GM19452 (cell line): Measurements from ENCODE around the gene C11orf86.
"Not testable (repeated sequence)": the region's sequence is repeated elsewhere in the genome, so short reads cannot be mapped to it uniquely, and the experiment has no call there.

ENCODE experiments used
- ATAC-seq: cut with Tn5 transposase; IDR thresholded peaks from one replicate; pipeline ENCODE4 v1.9.1; 2021; ENCODE audit not compliant: unreplicated experiment

Gene C11orf86

GRCh38 chr11:66987924-66988637 lies 13.0 kb downstream of the C11orf86 start:
- ATAC-seq, result no peak

DNA sequence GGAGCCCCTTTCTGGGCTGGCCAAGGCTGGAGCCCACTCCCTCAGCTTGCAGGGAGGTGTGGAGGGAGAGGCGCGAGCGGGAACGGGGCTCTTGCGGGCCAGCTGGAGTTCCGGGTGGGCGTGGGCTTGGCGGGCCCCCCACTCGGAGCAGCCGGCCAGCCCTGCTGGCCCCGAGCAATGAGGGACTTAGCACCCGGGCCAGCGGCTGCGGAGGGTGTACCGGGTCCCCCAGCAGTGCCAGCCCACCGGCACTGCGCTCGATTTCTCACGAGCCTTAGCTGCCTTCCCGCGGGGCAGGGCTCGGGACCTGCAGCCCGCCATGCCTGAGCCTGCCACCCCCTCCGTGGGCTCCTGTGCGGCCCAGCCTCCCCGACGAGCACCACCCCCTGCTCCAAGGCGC lies 13.6 kb downstream of the C11orf86 start:
- not testable (repeated sequence) for ATAC-seq

DNA sequence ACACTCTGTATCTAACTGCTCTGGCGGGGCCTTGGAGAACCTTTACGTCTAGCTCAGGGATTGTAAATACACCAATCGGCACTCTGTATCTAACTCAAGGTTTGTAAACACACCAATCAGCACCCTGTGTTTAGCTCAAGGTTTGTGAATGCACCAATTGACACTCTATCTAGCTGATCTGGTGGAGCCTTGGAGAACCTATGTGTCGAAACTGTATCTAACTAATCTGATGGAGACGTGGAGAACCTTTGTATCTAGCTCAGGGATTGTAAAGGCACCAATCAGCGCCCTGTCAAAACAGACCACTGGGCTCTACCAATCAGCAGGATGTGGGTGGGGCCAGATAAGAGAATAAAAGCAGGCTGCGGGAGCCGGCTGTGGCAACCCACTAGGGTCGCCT lies 14.3 kb downstream of the C11orf86 start:
- not testable (repeated sequence) for ATAC-seq

- no peak for ATAC-seq
Measured at GRCh38 chr11:66992041-66992440, 16.9 kb downstream of the C11orf86 start.

DNA sequence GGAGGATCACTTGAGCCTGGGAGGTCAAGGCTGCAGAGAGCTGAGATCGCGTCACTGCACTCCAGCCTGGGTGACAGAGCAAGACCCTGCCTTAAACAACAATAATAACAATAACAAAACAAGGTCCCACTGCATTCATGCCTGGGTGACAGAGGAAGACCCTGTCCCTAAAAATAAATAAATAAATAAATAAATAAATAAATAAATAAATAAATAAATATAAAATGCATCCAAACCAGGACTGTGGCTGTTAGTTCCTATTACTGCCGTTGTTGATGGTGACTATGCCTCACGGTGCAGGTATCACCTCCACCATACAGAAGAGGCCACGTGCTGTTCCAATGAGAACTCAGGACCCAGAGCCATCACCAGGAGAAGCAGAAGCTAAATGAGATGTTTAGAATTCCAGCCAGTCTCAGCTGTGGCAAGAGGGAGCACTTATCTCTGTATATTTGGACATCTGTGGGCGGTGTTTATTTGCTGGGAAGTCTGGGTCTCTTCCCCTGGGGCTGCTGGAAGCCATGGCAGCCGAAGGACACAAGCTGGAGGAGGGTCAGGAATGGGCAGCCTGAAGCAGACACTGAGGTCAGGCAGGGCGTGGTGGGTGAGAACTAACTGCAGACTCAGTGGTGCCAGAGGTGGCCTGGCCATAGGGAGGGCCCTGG lies 21.6 kb downstream of the C11orf86 start:
- ATAC-seq, result no peak

DNA sequence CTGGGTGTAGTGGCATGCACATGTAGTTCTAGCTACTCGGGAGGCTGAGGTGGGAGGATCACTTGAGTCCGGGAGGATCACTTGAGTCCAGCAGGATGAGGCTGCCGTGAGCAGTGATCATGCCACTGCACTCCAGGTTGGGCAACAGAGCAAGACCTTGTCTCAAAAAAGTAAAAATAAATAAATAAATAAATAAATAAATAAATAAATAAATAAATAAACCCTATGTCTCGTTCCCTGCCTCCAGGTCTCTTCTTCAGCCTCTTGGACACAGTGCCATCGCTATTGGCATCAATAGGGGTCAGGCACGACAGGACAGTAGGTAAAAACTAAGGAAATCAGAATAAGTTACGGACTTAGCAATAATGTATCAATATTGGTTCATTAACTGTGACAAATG lies 24.5 kb downstream of the C11orf86 start:
- ATAC-seq, result no peak

DNA sequence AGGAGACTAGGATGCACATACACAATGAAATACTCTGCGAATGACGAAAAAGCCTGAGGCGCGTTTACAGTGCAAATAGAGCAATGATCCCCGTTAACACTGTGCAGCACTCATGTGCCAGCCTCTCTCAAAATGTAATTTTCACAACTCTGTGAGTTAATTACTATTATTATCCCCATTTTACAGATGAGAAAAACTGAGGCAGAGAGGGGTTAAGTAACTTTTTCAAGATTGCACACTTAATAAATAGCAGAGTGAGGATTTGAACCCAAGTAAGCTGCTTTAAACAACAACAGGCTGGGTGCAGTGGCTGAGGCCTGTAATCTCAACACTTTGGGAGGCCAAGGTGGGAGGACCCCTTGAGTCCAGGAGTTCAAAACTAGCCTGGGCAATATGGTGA lies 26.2 kb downstream of the C11orf86 start:
- no peak for ATAC-seq

DNA sequence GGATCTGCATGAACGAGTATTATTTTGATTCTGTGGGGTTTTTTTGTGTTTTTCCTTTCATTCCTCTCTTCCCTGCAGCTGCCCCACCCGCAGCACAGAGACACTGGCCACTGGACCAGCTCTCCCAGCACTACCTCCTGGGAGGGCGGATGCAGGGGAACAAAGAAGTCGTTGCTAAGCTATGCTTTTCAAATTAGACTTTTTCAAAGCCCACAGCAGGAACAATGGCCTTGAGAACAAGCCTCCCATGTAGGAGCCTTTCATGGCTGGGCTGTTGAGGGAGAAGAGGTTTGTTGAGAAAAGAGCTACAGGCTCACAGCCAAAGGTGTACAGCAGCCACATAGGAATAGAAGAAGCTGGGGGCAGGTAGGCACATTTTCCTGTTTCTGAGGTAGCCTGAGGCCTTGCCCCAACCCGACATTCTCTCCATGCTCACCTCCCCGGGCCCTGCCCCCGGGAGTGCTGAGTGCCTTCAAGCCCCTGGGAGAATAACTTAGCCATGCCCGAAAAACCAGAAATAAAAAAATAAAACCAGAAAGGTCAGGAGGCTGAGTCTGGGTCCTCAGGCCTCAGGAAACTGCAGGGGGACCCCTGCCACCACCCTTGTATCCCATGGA lies 27.3 kb downstream of the C11orf86 start:
- no peak for ATAC-seq

DNA sequence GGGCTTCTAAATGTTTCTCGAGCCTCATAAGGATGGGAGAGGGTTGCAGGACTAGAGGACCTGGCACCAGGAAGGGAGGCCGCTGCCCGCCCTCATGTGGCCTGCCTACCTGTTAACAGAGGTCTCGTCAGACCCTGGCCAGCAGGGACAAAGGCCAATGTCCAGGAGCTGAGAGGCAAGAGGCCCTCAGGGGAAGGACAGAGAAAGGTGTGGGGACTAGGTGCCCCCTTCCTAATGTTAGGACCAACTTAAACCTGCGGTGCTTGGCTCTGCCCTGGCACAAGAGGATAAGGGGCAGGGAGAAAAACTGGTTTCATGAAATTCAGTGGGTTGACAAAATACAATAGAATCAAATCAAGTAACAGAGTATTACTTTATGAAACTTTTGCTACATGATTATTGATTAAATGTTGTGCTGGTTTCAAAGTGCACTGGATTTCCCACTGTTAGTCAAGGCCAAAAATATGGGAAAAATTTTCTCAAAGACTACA lies 27.9 kb downstream of the C11orf86 start:
- ATAC-seq, result no peak

GRCh38 chr11:67005200-67005599 lies 30.1 kb downstream of the C11orf86 start:
- not testable (repeated sequence) for ATAC-seq

GRCh38 chr11:67006029-67006884 lies 31.2 kb downstream of the C11orf86 start:
- ATAC-seq, result no peak

GRCh38 chr11:67007126-67007525 lies 32.0 kb downstream of the C11orf86 start:
- no peak for ATAC-seq

GRCh38 chr11:67010296-67010905 lies 35.3 kb downstream of the C11orf86 start:
- no peak for ATAC-seq

GRCh38 chr11:67013511-67014045 lies 38.5 kb downstream of the C11orf86 start:
- no peak for ATAC-seq

GRCh38 chr11:67014343-67014742 lies 39.2 kb downstream of the C11orf86 start:
- ATAC-seq, result no peak

DNA sequence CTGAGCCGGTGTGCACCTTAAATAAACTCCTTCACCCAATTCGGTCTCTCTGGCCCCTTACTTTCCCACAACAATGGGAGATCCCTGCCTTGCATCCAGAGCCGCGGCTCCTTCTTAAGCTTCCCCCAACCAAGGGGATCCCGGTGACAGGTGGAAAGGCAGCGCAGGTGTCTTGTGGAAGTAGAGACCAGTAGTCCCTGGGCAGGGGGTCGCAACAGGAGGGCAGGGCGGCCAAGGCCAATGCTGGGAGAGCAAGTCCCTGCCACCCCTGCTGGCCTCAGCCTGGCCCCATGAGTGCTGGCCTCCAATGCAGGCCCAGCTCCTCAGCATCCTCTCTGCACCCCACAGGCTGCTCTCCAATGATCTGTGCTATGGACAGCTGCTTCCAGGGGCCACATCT lies 39.9 kb downstream of the C11orf86 start:
- no peak for ATAC-seq

DNA sequence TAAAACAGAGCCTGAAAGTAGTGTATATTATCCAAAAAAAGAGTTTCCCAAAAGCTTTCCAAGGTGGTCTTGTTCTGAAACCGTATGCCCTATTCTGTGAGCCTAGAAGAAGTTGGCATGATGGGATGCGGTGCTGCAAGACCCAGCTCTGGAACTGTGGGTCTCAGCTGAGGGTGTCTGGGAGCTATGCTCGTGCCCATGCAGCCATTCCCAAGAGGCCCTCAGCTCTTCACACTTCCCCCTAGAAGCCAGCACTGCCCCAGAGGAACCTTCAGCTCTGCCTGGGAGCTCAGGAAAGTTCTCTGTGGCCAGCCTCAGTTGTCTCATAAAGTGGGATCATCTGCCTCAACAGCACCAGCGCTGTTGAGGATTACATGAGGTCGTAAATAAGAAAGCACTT lies 41.4 kb downstream of the C11orf86 start:
- ATAC-seq, result no peak

GRCh38 chr11:67020949-67021348 lies 45.8 kb downstream of the C11orf86 start:
- no peak for ATAC-seq

DNA sequence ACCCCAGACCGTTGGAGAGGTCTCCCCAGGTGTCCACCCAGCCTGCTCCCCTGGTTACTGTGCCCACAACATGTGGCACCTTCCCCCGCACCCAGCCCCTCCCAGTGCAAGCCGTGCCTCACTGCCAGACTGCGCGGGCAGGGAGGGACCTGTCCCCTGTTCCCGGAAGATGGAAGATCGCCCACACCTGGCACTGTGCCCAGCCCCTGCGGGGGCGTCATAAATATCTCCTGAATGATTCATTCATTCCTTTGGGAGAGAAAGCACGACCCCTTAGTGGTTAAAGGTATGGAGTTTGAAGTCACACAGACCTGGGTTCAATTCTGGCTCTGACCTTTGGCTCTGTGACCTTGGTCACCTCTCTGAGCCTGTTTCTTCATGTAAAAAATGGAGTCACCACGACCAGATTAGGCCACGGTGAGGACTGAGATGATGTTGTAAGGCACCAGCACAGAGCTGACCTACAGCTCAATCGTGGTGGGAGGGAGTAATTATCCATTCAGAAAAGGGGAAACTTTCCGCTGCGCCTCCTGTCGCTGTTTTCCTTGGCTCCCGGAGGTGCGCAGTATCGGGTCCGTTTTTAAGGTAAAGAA lies 47.3 kb downstream of the C11orf86 start:
- no peak for ATAC-seq
